NCI-H1417 treated with DMSO at 0.1 percent for 48 hours (cell line): ENCODE results near the gene CSTPP1.
"Not testable (repeated sequence)": the region's sequence is repeated elsewhere in the genome, so short reads cannot be mapped to it uniquely, and the experiment has no call there.

Experiments used
- DNase-seq: peaks from one replicate; lab custom pipeline; 2025; lab: John Stamatoyannopoulos, UW

Gene CSTPP1

DNA sequence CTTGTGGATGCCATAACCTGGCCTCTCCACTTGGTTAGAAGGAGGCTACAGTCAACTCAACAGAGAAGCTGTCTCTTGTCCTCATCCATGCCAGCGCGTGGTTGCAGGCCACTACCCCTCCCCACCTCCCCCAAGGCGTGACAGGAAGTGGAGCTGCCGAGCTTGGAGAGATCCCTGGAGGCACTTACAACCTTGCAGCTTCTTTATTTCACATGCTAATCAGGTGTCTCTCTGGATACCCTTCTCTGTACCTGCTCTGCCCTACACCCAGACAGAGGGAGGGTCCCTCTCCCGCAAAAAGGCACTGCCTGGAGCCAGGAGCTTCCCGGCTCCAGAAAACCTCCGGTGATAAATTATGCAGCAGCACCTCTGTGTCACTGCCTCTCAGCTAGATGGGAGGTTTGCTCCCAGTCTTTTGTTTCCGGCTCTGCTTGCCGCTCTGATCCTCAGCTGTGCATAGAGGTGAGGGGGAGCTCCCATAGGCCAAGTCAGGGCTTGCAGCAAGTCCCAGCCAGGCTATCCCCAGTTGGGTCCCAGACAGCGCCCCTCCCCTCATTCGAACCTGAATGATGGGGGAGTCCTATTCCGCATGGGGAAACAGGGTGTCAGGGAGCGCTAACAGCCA, 23.9 kb upstream of the CSTPP1 start:
- DNase-seq = no peak

DNA sequence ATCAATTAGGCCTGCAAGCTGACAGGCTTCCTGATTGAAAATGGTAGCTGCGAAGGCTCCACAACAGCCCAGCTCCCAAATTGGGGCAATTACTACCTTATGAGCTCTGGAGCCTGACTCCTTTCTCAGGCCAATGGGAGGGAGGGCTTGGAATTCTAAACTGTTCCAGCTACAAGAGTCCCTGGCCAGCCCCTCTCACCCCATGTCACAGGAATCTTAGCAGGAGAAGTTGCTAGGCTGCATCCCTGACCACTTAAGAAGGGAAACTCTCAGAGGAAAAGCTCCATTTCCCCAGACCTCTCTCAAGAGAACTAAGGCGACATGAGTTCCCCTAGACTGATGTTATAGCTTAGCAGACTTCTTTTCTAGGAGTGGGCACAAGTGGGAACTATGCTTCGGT, 23.1 kb upstream of the CSTPP1 start:
- no peak for DNase-seq

- no peak for DNase-seq
Measured at GRCh38 chr11:46914363-46914762, 22.2 kb upstream of the CSTPP1 start.

DNA sequence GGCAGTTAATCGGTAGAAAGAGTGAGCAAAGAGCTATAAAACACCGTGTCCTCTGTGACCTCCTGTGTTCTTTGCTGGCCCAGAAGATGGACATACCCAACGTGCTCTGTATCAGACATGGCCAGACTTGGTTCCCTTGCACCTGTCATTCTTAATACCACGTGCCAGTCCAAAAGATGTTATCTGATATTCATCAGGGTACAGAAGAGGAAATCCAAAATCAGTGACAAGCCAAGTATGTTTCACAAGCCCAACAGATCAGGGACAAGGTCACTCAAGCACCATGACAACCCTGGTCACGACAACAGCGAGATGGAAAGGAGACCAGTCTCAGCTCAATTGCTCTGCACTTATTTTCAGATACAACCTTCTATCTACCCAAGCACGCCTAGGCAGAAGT, 21.7 kb upstream of the CSTPP1 start:
- no peak for DNase-seq

DNA sequence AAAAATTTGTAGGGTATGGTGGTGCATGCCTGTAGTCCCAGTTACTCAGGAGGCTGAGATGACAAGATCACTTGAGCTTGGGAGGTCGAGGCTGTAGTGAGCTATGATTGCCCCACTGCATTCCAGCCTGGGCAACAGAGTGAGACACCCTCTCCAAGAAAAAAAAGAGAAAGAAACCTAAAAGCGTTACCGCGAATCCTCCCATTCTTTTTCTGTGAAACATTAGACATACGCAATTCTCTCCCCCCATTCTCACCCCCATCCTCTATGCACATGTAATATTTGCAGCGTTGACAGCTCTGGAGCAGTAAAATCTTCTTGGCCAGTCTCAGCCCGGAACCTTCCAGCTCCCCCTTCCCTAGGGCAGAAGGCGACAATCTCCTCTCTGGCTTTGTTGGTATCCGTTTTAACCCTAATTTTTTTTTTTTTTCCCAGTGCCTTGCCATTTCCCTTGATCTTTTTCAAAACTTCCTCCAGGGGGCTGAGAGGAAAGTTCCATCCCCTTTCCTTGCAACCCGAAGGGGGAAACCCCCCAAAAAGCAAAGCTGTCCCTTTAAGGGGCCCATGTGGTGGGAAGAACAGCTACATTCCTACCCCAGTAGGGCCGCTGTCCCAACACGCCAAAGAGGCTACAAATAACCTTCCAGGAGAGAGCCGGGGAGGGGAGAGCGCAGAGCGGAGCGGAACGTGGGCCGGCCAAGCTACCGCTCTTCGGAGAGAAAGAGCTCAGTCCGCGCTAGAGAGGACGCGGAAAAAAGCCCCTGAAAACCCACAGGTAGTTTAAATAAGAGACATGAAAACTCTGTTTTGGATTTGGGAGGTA, 20.1 kb upstream of the CSTPP1 start:
- no peak for DNase-seq

DNA sequence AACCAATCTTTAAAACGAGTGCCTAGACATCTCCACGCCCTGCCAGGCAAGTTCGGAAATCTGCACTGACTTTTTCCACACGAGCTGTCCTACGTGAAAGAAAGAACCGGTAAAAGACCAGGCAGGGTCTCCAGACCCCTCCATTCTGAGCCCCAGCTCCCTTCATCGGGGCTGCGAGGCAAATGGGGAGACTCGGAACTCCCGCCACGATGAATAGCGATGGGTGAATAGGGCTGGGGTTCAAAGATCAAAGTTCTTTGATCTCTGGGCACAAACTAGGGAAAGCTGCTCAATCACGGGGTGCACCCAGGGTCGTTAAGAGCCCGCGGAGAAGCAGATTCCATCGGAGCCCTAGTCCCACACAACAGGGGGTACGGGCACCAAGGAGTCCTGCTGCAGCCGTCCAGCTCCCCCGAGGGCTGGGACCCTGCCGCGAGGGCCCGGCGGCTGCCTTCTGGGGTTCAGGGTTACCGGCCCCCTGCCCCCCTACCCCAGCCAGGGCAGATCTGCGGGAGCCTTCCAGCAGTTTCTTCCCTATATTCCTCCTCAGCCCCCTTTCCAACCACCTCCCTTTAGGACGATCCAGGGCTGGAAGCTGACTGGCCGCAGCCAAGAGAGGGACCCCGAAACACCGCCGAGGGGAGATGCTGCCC, 19.3 kb upstream of the CSTPP1 start:
- no peak for DNase-seq

GRCh38 chr11:46917762-46918082, 18.8 kb upstream of the CSTPP1 start:
- no peak for DNase-seq

DNA sequence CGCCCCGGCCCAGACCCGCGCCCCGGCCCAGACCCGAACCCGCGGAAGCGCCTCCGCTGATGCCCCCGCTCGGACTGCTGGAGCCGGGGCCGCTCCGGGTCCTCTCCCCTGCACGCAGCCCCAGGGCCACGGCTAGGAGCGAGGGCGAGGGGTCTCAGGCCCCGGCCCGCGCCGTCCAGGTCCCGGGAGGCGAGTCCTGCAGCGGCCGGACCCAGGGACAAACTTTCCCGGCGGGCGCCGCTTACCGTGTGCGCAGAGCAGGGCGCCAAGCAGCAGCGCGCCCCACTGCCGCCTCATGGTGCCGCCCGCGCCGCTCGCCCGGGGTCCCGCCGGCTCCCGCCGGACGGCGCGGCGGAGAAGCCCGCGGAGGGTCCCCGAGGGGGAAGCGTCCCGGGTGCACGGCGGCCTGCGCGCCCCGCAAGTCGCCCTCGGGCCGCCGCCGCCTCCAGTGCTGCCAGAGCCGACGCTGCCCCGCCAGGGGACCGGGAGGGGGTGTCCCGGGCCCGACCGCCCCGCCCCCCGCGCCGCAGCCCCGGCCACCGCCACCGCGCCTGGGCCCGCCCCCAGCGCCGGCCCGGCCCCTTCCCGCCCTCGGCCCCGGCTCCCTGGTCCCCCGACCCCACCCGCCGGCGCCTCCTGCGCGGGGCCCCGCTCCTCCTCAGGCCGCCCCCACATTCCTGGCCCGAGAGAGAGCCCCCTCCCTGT, 18.3 kb upstream of the CSTPP1 start, which contains the start of gene LRP4:
Gene LRP4 (minus strand): TSS at position 468 of the 705 bp plus-strand sequence. CDS start 171 bp downstream, at position 297.
- no peak for DNase-seq

DNA sequence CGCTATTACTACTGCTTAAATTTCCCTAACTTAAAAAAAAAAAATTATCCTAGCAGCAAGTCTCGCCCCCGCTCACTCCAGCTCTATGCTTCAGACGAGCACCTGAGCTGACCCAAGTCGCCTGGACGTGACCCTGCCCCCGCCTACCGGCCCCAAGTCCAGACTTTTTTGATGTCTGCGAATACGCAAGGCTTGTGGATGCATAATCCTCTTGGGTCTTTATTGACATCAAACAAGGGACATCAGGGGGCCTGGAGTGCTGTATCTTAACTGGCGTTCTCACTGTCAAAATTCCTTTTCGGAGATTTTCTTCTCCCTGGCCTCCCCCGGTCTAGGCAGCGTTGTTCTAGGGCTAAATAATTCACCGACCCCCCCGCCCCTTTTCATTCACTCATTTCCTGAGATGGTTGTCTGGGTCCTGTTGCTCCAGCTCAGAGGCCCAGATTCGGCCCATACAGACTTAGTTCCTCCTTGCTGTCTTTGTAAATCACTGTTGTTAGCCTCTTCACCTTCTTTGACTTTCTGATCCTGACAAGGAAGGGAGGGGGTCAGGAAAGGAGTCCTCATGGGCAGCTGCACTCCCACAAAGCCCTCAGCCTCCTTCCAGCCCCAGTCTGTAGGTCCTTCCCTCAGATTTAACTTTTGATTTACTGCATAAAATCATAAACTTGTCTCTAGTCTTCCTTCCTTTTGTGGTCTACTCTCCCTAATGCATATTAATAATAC, 17.6 kb upstream of the CSTPP1 start:
- no peak for DNase-seq

DNA sequence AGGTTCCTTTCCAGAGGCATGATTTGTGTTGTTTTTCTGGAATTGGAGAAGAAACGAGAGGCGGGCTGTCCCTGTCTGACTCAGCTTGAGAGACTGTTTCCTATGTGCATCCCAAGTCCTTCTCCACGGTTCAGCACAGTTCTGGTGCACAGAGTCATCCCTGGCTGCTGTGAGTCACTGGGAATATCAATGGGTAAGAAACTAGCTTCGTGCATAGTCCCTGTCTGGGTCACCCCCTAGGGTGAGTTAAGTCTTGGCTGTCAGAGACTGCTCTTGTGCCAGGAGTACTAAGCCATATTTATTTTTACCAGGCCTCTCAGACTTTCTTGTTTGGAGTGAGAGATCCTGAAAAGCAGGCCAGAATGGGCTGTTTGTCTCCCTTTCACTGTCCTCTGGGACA, 15.8 kb upstream of the CSTPP1 start:
- no peak for DNase-seq

- DNase-seq = not testable (repeated sequence)
Measured at GRCh38 chr11:46927928-46928327, 8.6 kb upstream of the CSTPP1 start.

- DNase-seq = not testable (repeated sequence)
Measured at GRCh38 chr11:46928701-46929100, 7.9 kb upstream of the CSTPP1 start.

- DNase-seq = no peak
Measured at GRCh38 chr11:46930089-46930488, 6.5 kb upstream of the CSTPP1 start.

DNA sequence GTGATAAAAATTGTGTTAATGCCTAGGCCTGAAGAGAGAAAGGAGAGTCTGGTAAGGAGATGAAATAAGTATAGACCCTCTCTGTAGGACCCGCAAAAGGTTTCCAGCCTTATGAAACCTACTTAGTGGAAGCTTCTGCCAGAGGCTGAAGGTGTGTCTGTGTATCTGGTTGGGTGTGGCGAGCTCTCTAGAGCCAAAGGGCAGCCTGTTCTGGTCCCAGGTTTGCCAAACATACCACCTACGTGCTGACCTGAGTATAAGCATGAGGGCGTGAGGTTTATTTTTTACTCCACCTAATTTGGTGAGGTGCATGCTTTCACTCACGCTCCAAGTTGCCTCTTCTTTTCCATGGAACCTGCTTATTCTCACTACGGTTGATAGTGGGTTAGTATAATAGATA, 5.6 kb downstream of the CSTPP1 start:
- DNase-seq = no peak

DNA sequence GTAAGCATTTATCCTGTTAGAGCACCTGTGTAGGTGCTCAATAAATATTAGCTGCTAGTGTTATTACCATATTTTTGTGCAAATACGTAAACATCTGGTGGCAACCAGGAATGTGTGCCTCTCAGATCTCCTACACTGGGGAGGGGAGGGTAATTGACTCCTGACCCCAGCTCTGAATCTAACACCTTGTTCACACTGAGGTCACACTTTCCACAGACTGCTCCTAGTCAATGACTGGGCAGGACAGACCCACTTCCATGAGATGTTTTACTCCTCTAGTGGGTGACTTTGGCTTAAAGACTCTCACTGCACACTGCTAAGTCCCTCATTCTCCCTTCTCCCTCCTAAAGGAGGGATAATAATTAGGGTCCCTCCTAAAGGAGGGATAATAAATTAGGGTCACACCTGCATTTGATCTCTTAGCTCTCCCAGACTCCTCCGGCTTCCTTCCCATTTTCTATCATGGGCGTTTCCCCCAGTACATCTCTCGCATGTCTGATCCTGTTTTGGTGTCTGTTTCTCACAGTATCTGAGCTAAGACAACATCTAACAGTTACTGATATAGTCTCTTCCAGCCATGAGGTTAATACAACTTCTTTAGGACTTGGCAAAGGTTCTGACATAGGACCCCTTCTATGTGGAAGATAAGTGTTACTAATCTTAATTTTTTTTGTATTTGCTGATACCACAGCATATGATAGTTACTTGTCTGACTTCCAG, 8.0 kb downstream of the CSTPP1 start:
- DNase-seq = no peak

DNA sequence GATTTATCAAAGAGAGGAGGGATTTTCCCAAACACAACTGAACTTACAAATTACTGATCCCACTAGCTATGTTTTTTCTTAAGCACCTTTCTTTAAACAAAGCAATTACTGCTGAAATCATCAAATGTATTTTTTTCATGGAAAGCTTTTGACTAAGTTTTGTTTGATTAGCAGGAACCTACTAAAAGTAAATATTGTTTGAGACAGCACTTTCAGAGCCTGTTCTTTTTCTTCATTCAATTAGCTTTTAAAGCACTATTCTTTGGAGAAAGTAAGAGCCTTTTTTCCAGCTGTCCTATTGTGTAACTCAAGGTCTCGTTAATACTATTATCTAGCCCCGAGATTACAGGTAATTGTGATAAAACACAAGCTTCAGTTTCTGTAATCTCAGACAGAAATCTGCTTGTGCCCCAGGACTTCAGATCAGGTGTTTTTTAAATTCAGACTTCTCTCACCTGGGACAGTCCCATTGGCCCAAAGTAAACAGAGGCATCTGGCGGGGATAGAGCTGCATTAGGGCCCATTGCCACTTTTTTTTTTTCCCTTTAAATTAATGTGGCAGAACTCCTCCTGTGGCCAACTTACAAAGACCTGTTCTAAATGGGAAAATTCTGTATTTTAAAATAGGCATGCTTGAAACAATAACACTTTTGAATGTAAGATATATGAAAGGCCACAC, 11.0 kb downstream of the CSTPP1 start:
- no peak for DNase-seq

- no peak for DNase-seq
Measured at GRCh38 chr11:46948378-46949131, 12.0 kb downstream of the CSTPP1 start.

- DNase-seq = no peak
Measured at GRCh38 chr11:46949297-46949696, 12.7 kb downstream of the CSTPP1 start.

GRCh38 chr11:46951864-46952263, 15.3 kb downstream of the CSTPP1 start:
- DNase-seq = no peak

DNA sequence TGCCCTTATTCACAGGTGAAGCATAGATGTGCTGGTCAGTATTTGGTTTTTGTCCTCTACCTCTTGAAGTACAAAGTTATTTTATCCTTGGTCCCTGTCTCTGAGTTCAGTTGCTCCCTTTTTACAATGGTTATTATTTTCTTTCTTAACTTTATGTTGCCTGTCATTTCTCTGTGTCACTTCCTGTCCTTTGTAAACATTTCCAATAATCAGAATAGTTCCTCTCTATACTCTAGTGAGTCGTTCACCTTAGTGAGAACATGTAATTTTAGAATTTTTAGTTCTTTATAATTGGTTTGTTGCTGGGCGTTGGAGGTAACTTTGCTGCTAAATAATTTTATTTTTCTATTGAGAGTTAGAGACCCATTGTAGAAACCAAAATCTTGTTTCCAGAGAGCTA, 16.0 kb downstream of the CSTPP1 start:
- no peak for DNase-seq
